ENCODE results near the gene BACE1. TPM values are rescaled to one million over a fixed set of nuclear protein-coding genes. Genes with fewer than 3 reads are reported as not detected.

The BACE1 gene
- total RNA-seq, 1 donor from 2014 or later = 30.4 TPM

DNA sequence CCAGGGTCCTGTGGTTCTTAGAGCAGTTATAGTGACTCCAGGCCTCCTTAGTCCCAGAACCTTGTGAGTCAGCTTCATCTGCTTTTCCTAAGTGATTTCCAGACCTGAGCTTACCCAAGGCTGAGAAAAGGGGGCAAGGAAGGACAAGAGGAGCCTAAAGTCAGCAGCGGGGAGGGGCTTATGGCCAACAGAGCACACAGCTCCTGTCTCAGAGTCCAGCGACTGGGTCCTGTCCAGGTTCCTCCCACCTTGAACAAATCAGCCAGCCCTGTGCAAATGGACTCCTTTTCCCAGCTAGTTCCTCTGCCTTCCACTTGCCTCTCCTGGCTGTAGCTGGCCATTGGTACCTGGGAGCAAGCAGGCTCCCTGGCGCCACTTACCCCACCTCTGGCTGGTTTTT lies 10.9 kb downstream of the BACE1 start:
- no peak for TF ChIP-seq CTCF (conservative IDR thresholded peaks at IDR 0.05)
- no peak overlapping the region for H3K4me3 Mint-ChIP-seq

DNA sequence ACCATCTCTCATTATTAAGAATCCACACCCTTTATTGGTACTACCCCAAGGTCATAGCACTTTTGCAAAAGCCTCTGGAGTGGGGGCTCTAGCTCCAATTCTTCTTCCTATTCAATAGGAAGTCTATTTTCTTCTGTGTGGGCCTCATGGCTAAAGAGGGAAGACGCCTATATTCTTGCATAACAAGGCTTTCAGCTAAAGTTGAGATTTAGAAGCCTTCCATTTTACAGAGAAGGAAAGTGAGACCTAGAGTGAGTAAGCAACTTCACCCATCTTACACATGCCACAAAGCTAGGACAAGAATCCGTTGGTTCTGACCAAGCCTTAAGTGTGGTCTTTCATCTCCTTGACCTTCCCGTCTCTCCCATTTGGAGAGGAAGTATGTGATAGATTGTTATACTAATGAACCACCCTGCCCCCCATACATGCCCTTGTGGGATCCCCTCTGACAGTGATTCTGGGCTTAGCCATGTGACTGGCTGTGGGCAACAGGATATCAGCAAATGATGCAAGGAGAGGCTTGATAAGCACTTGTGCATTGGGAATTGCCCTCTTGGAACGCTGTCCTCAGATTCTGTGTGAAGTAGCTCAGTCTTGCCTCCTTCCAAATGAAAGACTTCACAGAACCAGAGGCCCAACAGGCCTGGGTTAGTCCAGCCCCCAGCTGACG lies 12.3 kb downstream of the BACE1 start:
- Mint-ChIP-seq H3K27ac (ENCODE audit: unreplicated experiment) (no peak overlapping the region), H3K36me3 (ENCODE audit: low read depth) (no peaks in the 10 kb centered on the region), H3K4me3 (no peak overlapping the region), H3K27me3 (ENCODE audit: low read depth) (no peaks in the 10 kb centered on the region), H3K9me3 (no peaks in the 10 kb centered on the region), H3K4me1 (peaks cover 31% of the 10 kb centered on the region)
- no peak for DNase-seq (ENCODE audit: low read depth, low spot score)
- no peak for TF ChIP-seq CTCF (conservative IDR thresholded peaks at IDR 0.05)

More for the DNA sequence above, 10.9 kb downstream of the BACE1 start:
- Mint-ChIP-seq H3K4me1 (peaks cover 19% of the 10 kb centered on the region), H3K36me3 (ENCODE audit: low read depth) (no peaks in the 10 kb centered on the region), H3K9me3 (no peaks in the 10 kb centered on the region), H3K27me3 (ENCODE audit: low read depth) (no peaks in the 10 kb centered on the region), H3K27ac (ENCODE audit: unreplicated experiment) (no peak overlapping the region)
- DNase-seq (ENCODE audit: low read depth, low spot score) = no peak

DNA sequence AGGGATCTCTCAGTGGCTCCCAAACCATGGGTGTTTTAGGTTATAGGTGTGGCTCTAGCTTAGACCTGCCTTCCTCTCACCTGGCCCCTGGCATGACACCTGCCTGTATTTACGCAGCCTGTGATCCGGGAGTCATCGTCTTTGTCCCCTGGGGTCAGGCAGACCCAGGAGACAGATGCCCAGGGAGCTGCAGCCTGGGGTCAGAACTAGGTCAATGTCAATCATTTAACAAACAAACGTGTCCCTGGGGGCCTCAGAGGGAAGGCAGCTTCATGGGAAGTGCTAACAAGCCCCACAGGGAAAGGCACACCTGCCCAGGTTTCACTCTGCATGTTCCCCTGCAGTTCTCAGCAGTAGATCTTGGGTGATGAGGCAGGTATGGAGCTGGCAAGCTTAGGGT lies 13.0 kb downstream of the BACE1 start:
- Mint-ChIP-seq H3K4me1 (peaks cover 31% of the 10 kb centered on the region), H3K27me3 (ENCODE audit: low read depth) (no peaks in the 10 kb centered on the region), H3K27ac (ENCODE audit: unreplicated experiment) (no peak overlapping the region), H3K4me3 (no peak overlapping the region), H3K36me3 (ENCODE audit: low read depth) (no peaks in the 10 kb centered on the region), H3K9me3 (no peaks in the 10 kb centered on the region)
- no peak for DNase-seq (ENCODE audit: low read depth, low spot score)
- no peak for TF ChIP-seq CTCF (conservative IDR thresholded peaks at IDR 0.05)

DNA sequence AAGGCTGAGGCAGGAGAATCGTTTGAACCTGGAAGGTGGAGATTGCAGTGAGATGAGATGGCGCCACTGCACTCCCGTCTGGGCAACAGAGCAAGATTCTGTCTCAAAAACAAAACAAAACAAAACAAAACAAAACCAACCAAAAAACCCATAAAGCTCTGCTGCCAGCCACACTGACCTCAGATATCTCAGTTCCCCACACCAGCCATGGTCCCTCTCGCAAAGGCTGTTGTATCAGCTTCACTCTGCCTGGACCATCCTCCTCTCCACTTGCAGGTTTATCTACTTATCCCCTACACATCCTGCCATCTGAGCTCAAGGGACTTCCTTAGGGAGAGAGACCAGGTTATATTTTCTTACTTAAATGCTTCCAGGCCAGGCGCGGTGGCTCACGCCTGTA lies 13.8 kb downstream of the BACE1 start:
- no peak overlapping the region for H3K27ac Mint-ChIP-seq (ENCODE audit: unreplicated experiment)
- H3K4me1 Mint-ChIP-seq = peaks cover 31% of the 10 kb centered on the region
- no peaks in the 10 kb centered on the region for H3K36me3 Mint-ChIP-seq (ENCODE audit: low read depth)

DNA sequence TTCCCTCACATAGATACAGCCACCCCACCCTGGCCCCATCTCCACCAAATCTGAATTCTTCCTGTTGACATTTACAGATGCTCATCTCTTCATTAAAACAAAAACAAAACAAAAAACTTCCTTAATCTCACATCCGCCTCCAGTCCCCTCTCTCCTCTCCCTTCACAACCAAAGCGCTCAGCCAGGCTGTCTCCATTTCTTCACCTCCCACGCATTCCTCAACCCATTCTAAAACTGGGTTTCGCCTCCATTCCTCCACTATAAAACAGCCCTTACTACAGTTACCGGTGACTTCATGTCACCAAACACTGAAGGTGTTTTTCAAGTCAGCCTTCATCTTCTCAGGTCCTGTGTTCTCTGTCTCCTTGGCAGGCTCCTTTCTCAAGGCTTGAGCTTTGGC lies 15.3 kb downstream of the BACE1 start:
- no peaks in the 10 kb centered on the region for H3K36me3 Mint-ChIP-seq (ENCODE audit: low read depth)
- peaks cover 31% of the 10 kb centered on the region for H3K4me1 Mint-ChIP-seq
- no peak for DNase-seq (ENCODE audit: low read depth, low spot score)
- H3K27me3 Mint-ChIP-seq (ENCODE audit: low read depth) = no peaks in the 10 kb centered on the region
- TF ChIP-seq CTCF (conservative IDR thresholded peaks at IDR 0.05) = no peak
- H3K9me3 Mint-ChIP-seq = no peaks in the 10 kb centered on the region
- H3K4me3 Mint-ChIP-seq = peak overlapping the region; percentile 11
- peak overlapping the region; percentile 83 for H3K27ac Mint-ChIP-seq (ENCODE audit: unreplicated experiment)

More for the DNA sequence above, 13.8 kb downstream of the BACE1 start:
- Mint-ChIP-seq H3K27me3 (ENCODE audit: low read depth) (no peaks in the 10 kb centered on the region), H3K4me3 (no peak overlapping the region), H3K9me3 (no peaks in the 10 kb centered on the region)
- no peak for TF ChIP-seq CTCF (conservative IDR thresholded peaks at IDR 0.05)
- no peak for DNase-seq (ENCODE audit: low read depth, low spot score)

Measured in neural crest cell (in vitro differentiated cells).